PC-9 (cell line): Measurements from ENCODE around the gene VAPA. TPM values are rescaled to one million over a fixed set of nuclear protein-coding genes. Genes with fewer than 3 reads are reported as not detected.

Source experiments
- BruUV-seq: library from RNA; stranded (reverse); fragments of 400-500 nt; replicated peaks from 2 replicates; lab custom pipeline; 2021; lab: Mats Ljungman, UMichigan
- CTCF ChIA-PET: fragments of 300-600 bp; sonication (Branson Sonifier 250); formaldehyde crosslinking; loops from one replicate; lab custom pipeline; 2022; ENCODE audit warnings: antibody characterized with exemption; lab: Charles Lee
- POLR2A ChIA-PET: fragments of 300-600 bp; sonication (Branson Sonifier 250); formaldehyde crosslinking; loops from one replicate; lab custom pipeline; 2022; ENCODE audit warnings: antibody characterized with exemption; ENCODE audit not compliant: unreplicated experiment; lab: Charles Lee
- DNase-seq, 2 experiments: peaks; one replicate each; pipeline versions ENCODE4 v3.0.0 to v3.0.0-alpha.2; 2015 to 2022; ENCODE audit warnings: mixed read lengths in 1 of 2
- H2AFZ ChIP-seq: fragments of 200-600 bp; sonication (generic); 2 replicates; pipeline ENCODE4 v1.8.1; 2017; ENCODE audit warnings: antibody characterized with exemption
- H3F3A ChIP-seq: fragments of 200-600 bp; sonication (generic); 2 replicates; pipeline ENCODE4 v1.8.1; 2017; ENCODE audit warnings: antibody characterized with exemption, mild to moderate bottlenecking, low read depth; ENCODE audit not compliant: insufficient read depth
- H3K27ac ChIP-seq: fragments of 200-600 bp; sonication (generic); 2 replicates; pipeline ENCODE4 v1.6.1; 2016; ENCODE audit warnings: mixed run types
- H3K27me3 ChIP-seq: fragments of 200-600 bp; sonication (generic); 2 replicates; pipeline ENCODE4 v1.6.1; 2016; ENCODE audit warnings: low read depth, mixed run types; ENCODE audit not compliant: insufficient read depth
- H3K36me3 ChIP-seq: fragments of 200-600 bp; sonication (generic); 2 replicates; pipeline ENCODE4 v1.6.1; 2016; ENCODE audit warnings: low read depth, mixed run types
- H3K4me1 ChIP-seq: fragments of 200-600 bp; sonication (generic); replicated peaks from 2 replicates; pipeline ENCODE4 v1.6.1; 2016; ENCODE audit warnings: mixed run types; ENCODE audit not compliant: insufficient read depth
- H3K4me2 ChIP-seq: fragments of 200-600 bp; sonication (generic); 2 replicates; pipeline ENCODE4 v1.6.1; 2017; ENCODE audit warnings: mixed run types
- H3K4me3 ChIP-seq: fragments of 200-600 bp; sonication (generic); 2 replicates; pipeline ENCODE4 v1.6.1; 2016; ENCODE audit warnings: mixed run types
- H3K79me2 ChIP-seq: fragments of 200-600 bp; sonication (generic); 2 replicates; pipeline ENCODE4 v1.6.1; 2017; ENCODE audit warnings: low read depth, mixed run types
- H3K9me2 ChIP-seq: fragments of 200-600 bp; sonication (generic); 2 replicates; pipeline ENCODE4 v1.8.1; 2017; ENCODE audit warnings: mild to moderate bottlenecking; ENCODE audit not compliant: insufficient read depth
- H3K9me3 ChIP-seq: fragments of 200-600 bp; sonication (generic); 2 replicates; pipeline ENCODE4 v1.8.1; 2016; ENCODE audit warnings: low read depth; ENCODE audit not compliant: insufficient read depth
- H4K20me1 ChIP-seq: fragments of 200-600 bp; sonication (generic); 2 replicates; pipeline ENCODE4 v1.8.1; 2017; ENCODE audit not compliant: insufficient read depth
- CTCF ChIP-seq: fragments of 200-600 bp; sonication (generic); conservative IDR thresholded peaks from 2 replicates; pipeline ENCODE4 v1.6.1; 2017; ENCODE audit warnings: mixed run types, antibody characterized with exemption, mild to moderate bottlenecking, moderate library complexity
- EZH2 ChIP-seq: fragments of 200-600 bp; sonication (generic); IDR thresholded peaks from 2 replicates; pipeline ENCODE4 v1.8.0; 2017; ENCODE audit warnings: antibody characterized with exemption, low read depth
- intact Hi-C: fragments of 100-400 bp; cut with micrococcal nuclease; formaldehyde crosslinking; loops from one replicate; pipeline ENCODE4 v1.10.0; 2022; ENCODE audit not compliant: unreplicated experiment
- total RNA-seq: library from RNA; stranded (reverse); gene quantifications from 2 replicates; pipeline ENCODE4 v1.2.3, GENCODE V29; 2021

VAPA gene
- total RNA-seq, 1 experiment from 2014 or later = 340 TPM

DNA sequence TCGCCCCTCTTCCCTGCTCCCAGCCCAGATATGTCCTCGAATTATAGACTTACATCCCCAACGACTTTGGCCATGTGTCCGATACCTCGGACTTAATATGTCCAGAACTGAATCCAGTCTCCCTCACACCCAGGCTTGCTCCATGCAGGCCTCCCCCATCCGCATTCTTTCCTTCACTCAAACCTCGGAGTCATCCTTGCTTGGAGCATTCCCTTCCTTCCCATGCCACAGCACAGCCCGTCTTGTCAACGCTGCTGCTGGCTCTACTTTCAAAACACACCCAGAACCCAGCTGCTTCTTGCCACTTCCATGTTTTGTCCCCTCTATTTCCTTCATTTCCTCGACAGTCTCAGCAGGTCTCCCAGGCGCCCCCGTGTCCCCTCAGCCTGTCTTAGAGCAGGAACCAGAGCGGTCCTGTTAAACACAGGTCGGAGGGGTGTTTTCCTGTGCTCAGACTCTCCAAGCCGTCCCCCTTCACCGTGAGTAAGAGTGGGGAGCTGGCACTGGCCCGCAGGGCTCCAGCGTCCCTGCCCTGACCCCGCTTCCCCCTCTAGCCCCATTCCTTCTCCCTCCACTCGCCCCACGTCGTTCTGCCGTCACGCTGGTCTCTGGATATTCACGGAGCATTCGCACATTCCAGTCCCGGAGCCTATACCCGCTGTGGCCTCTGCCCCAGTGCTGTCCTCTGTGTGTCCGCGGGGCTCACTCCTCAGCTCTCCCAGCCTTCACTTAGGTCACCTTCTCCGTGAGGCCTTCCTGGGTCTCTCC is 54.4 kb downstream of the VAPA start:
- Histone ChIP-seq H3F3A (peaks cover 10% of the 10 kb centered on the region; the same call in 1 of the 2 replicates), H3K4me1 (peaks cover 10% of the 10 kb centered on the region; the same call in 1 of the 2 replicates)
- CTCF ChIA-PET = no interaction called here

DNA sequence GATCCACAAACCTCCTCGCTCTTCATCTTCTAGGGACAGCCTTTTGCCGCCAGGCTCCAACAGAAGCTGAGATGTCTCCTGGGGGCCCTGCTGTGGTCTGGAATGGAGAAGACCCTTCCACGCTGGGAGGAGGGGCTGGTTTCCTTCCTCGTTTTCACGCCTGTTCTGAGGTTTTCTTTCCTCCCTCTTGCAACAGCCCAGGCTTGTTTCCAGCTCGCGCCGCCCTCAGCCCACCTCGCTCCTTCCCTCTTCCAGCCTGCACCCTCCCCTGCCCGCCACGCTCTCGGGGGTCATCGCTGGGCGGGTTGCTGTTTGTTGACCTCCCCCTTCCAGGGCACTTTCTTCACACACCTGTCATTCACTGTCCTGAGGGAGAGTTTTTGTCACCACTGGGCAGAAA is 55.4 kb downstream of the VAPA start:
- peaks cover 10% of the 10 kb centered on the region; the same call in 1 of the 2 replicates for H3K4me1 ChIP-seq
- H3K4me2 ChIP-seq = no peak overlapping the region
- DNase-seq = no peak
- H3K9me2 ChIP-seq = no peaks in the 10 kb centered on the region
- H3F3A ChIP-seq = peaks cover 8% of the 10 kb centered on the region; the same call in 1 of the 2 replicates
- H3K36me3 ChIP-seq = no peaks in the 10 kb centered on the region
- no peak overlapping the region for H2AFZ ChIP-seq
- no peaks in the 10 kb centered on the region for H3K9me3 ChIP-seq
- H3K79me2 ChIP-seq = no peaks in the 10 kb centered on the region
- BruUV-seq = no TSS peak
- H3K27ac ChIP-seq = no peak overlapping the region
- no peaks in the 10 kb centered on the region for H4K20me1 ChIP-seq
- intact Hi-C loops = no loop called here
- H3K27me3 ChIP-seq = no peaks in the 10 kb centered on the region
- POLR2A ChIA-PET = no interaction called here
- TF ChIP-seq CTCF = no peak
- TF ChIP-seq EZH2 = no peak
- no peak overlapping the region for H3K4me3 ChIP-seq
- CTCF ChIA-PET = no interaction called here

More for the DNA sequence above, 54.4 kb downstream of the VAPA start:
- no peaks in the 10 kb centered on the region for H3K9me3 ChIP-seq
- H3K27me3 ChIP-seq = no peaks in the 10 kb centered on the region
- H3K9me2 ChIP-seq = no peaks in the 10 kb centered on the region
- no TSS peak for BruUV-seq
- no peak overlapping the region for H2AFZ ChIP-seq
- H3K36me3 ChIP-seq = no peaks in the 10 kb centered on the region
- DNase-seq = no peak
- H4K20me1 ChIP-seq = no peaks in the 10 kb centered on the region
- no peaks in the 10 kb centered on the region for H3K79me2 ChIP-seq
- H3K4me3 ChIP-seq = no peak overlapping the region
- no peak overlapping the region for H3K27ac ChIP-seq
- intact Hi-C loops = no loop called here
- POLR2A ChIA-PET = no interaction called here
- TF ChIP-seq CTCF (no peak), EZH2 (no peak)
- H3K4me2 ChIP-seq = no peak overlapping the region

DNA sequence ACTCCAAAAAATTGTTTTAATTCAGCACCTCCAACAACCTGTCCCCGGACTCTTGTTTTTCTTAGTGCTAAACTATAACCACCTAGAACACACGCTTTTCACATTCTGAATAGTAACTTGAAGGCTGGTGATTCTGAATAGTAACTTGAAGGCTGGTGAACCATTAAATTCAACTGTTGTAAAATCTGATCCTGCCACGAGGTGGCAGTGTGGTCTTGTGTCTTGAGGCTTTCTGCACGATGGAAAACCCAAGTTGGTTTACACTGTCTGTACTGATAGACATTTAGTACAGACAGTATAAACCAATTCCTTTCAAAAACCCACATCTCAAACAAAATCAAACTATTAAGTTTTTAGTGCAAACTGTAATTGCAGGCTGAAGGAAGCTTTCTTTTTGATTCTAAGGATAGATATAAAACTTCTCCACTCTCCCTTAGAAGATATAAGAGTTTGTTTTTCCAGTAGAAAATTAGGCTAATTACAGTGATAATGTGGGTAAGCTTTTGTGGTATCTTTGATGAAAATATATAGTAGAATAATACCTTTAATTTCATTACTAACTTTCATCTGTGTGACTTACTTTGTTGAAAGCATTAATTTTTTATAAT is 57.6 kb downstream of the VAPA start:
- Histone ChIP-seq H3K4me2 (no peak overlapping the region), H3K9me3 (peaks cover 14% of the 10 kb centered on the region), H2AFZ (no peak overlapping the region), H3F3A (no peaks in the 10 kb centered on the region), H3K4me3 (no peak overlapping the region), H3K27me3 (no peaks in the 10 kb centered on the region), H3K9me2 (no peaks in the 10 kb centered on the region), H3K36me3 (no peaks in the 10 kb centered on the region), H4K20me1 (no peaks in the 10 kb centered on the region), H3K27ac (no peak overlapping the region), H3K79me2 (no peaks in the 10 kb centered on the region), H3K4me1 (no peaks in the 10 kb centered on the region)
- intact Hi-C loops = loop anchor here (1.0 to 10.0 kb wide), 3 partner anchors 549 to 1583 kb away; no protein-coding TSS in a partner anchor
- DNase-seq = peak; percentile 65 to 68
- no peak for TF ChIP-seq EZH2
- peak; percentile 94 for TF ChIP-seq CTCF
- ChIA-PET CTCF (interaction anchor here (0.5 to 0.6 kb wide), 4 partner anchors 212 to 1643 kb away, joined by 3 to 4 read pairs (median 4); no protein-coding TSS in a partner anchor), POLR2A (no interaction called here)
- BruUV-seq = no TSS peak
